K562 (cell line): ENCODE measurements around the gene GJA4. TPM values are rescaled to one million over a fixed set of nuclear protein-coding genes. Genes with fewer than 3 reads are reported as not detected.

Experiments used
- ARID3A ChIP-seq: IDR thresholded peaks from 2 replicates; pipeline ENCODE4 v1.6.1; 2012; ENCODE audit warnings: low read depth, low read length, improper control_type of control experiment, borderline replicate concordance
- CBFA2T3 ChIP-seq: fragments of 450-650 bp; IDR thresholded peaks from 2 replicates; pipeline ENCODE4 v1.6.1; 2017
- DLX4 ChIP-seq: fragments of 250-450 bp; sonication (Bioruptor Pico); IDR thresholded peaks from 2 replicates; pipeline ENCODE4 v1.6.1; 2021; ENCODE audit warnings: mild to moderate bottlenecking
- E2F3 ChIP-seq: fragments of 250-450 bp; sonication (Bioruptor Pico); IDR thresholded peaks from 2 replicates; pipeline ENCODE4 v1.4.0; 2020; ENCODE audit warnings: mild to moderate bottlenecking
- FOS ChIP-seq: IDR thresholded peaks from 3 replicates; pipeline ENCODE4 v1.6.1; 2011; ENCODE audit not compliant: insufficient read length; ENCODE audit errors: extremely low read depth
- FOXO4 ChIP-seq: fragments of 450-650 bp; formaldehyde crosslinking; IDR thresholded peaks from 2 replicates; pipeline ENCODE4 v1.4.0; 2020; ENCODE audit warnings: mild to moderate bottlenecking, moderate library complexity
- GABPA ChIP-seq: fragments of 200-800 bp; sonication (Bioruptor generic); conservative IDR thresholded peaks from 2 replicates; pipeline ENCODE4 v1.6.1; 2016; ENCODE audit warnings: low read depth, missing genetic modification characterization, missing compliant biosample characterization
- KAT8 ChIP-seq: fragments of 450-650 bp; IDR thresholded peaks from 2 replicates; pipeline ENCODE4 v1.6.1; 2016; ENCODE audit warnings: low read depth, mild to moderate bottlenecking
- MEIS2 ChIP-seq: fragments of 450-650 bp; IDR thresholded peaks from 2 replicates; pipeline ENCODE4 v1.6.1; 2014; ENCODE audit warnings: mild to moderate bottlenecking; ENCODE audit not compliant: partially characterized antibody
- NCOA1 ChIP-seq: fragments of 450-650 bp; IDR thresholded peaks from 2 replicates; pipeline ENCODE4 v1.6.1; 2016; ENCODE audit warnings: low read depth
- NFE2 ChIP-seq: IDR thresholded peaks from 2 replicates; pipeline ENCODE4 v1.6.1; 2014; ENCODE audit warnings: antibody characterized with exemption, low read depth
- NR2C1 ChIP-seq, 2 experiments: fragments of 450-650 bp; IDR thresholded peaks; 2 replicates each; pipeline ENCODE4 v1.6.1; 2017; ENCODE audit warnings: mild to moderate bottlenecking in 2 of 2, antibody characterized with exemption in 1 of 2, inconsistent platforms in 1 of 2, missing compliant biosample characterization in 1 of 2, missing genetic modification characterization in 1 of 2
- PML ChIP-seq: IDR thresholded peaks from 2 replicates; pipeline ENCODE4 v1.6.1; 2012; ENCODE audit warnings: low read length, inconsistent platforms
- SMAD4 ChIP-seq: fragments of 250-450 bp; sonication (Bioruptor Pico); conservative IDR thresholded peaks from 2 replicates; pipeline ENCODE4 v1.8.0; 2021; ENCODE audit warnings: inconsistent platforms, mild to moderate bottlenecking, moderate library complexity
- SMARCC2 ChIP-seq: fragments of 450-650 bp; IDR thresholded peaks from 2 replicates; pipeline ENCODE4 v1.6.1; 2017; ENCODE audit warnings: antibody characterized with exemption, moderate library complexity, mild to moderate bottlenecking, low read depth
- SNIP1 ChIP-seq: fragments of 450-650 bp; IDR thresholded peaks from 2 replicates; pipeline ENCODE4 v1.7.1; 2017; ENCODE audit warnings: low read depth, mild to moderate bottlenecking
- SP1 ChIP-seq: sonication (generic); formaldehyde crosslinking; IDR thresholded peaks from 2 replicates; pipeline ENCODE4 v1.8.1; 2022; ENCODE audit warnings: mild to moderate bottlenecking, missing genetic modification reagents
- TCFL5 ChIP-seq: fragments of 250-450 bp; sonication (Bioruptor Pico); conservative IDR thresholded peaks from 2 replicates; pipeline ENCODE4 v1.6.1; 2021; ENCODE audit warnings: mild to moderate bottlenecking, moderate library complexity, matching md5 sums
- THRB ChIP-seq: fragments of 450-650 bp; formaldehyde crosslinking; conservative IDR thresholded peaks from 2 replicates; pipeline ENCODE4 v1.4.0; 2022; ENCODE audit warnings: mild to moderate bottlenecking, missing genetic modification characterization
- TRIM28 ChIP-seq: fragments of 450-650 bp; IDR thresholded peaks from 2 replicates; pipeline ENCODE4 v1.6.1; 2017
- U2AF2 ChIP-seq: fragments of 200-400 bp; formaldehyde crosslinking; optimal IDR thresholded peaks from 2 replicates; pipeline ENCODE3; 2017; ENCODE audit warnings: low read depth, mild to moderate bottlenecking, low read length
- ZBED1 ChIP-seq: IDR thresholded peaks from 2 replicates; pipeline ENCODE4 v1.6.1; 2014
- ZNF134 ChIP-seq: fragments of 250-450 bp; sonication (Bioruptor Pico); conservative IDR thresholded peaks from 2 replicates; pipeline ENCODE4 v1.4.0; 2020
- ZNF583 ChIP-seq: fragments of 250-450 bp; sonication (Bioruptor Pico); IDR thresholded peaks from 2 replicates; pipeline ENCODE4 v1.4.0; 2020
- ZNF668 ChIP-seq: fragments of 250-450 bp; sonication (Bioruptor Pico); IDR thresholded peaks from 2 replicates; pipeline ENCODE4 v1.8.0; 2022; ENCODE audit warnings: mild to moderate bottlenecking, inconsistent platforms
- polyA plus RNA-seq, 8 experiments: library from polyadenylated mRNA; depleted of rRNA in 4 of 8; stranded (reverse) in 5 of 8; unstranded in 3 of 8; fragments of >200 nt; fragmentation: Nextera tagmentation in 2 of 8; fragmentation: Illumina TruSeq in 1 of 8; extraction: Ambion mirVana in 2 of 8; extraction: Trizol in 1 of 8; gene quantifications; 2 replicates each; pipeline versions ENCODE4 v1.2.1 to v1.2.3, GENCODE V29; 2011 to 2014; ENCODE audit warnings: inconsistent platforms in 1 of 8, missing spikeins in 1 of 8
- total RNA-seq, 7 experiments: library from RNA; depleted of rRNA in 6 of 7; stranded (reverse); fragments of >200 nt in 6 of 7; fragmentation: Illumina TruSeq in 2 of 7; extraction: Trizol in 2 of 7; gene quantifications; 2 replicates each; pipeline versions ENCODE4 v1.2.1 to v1.2.3, GENCODE V29; 2011 to 2021; ENCODE audit warnings: low replicate concordance in 1 of 7

Gene GJA4
- total and polyA plus RNA-seq, 9 of the 15 experiments (the other 6 are each of a cell fraction or from before 2014, with no cell fraction given), result 0.16 to 0.24 TPM; not detected in 7

GRCh38 chr1:34843392-34844251 is 50.8 kb downstream of the GJA4 start (continued):
- TF ChIP-seq ARID3A (no peak), FOS (no peak), SP1 (CRISPR knock-in tag) (peak; percentile 21; the same call in 1 of the 2 replicates), SMARCC2 (peak; percentile 82), TRIM28 (peak; percentile 27; the same call in 1 of the 2 replicates), GABPA (peak; percentile 63), KAT8 (no peak), ZNF134 (CRISPR knock-in tag) (0 out of 2 replicates have a peak, but pooled peaks have one; percentile 31), NFE2 (0 out of 2 replicates have a peak, but pooled peaks have one; percentile 31), ZNF668 (CRISPR knock-in tag) (peak; percentile 91; the same call in 1 of the 2 replicates), U2AF2 (no peak), THRB (CRISPR knock-in tag) (0 out of 2 replicates have a peak, but pooled peaks have one; percentile 4), NR2C1 (IDR thresholded peaks at IDR 0.05) (no peak; the same call in 1 of the 2 replicates), NR2C1 (tag; IDR thresholded peaks at IDR 0.05) (peak; percentile 65; the same call in 1 of the 2 replicates), MEIS2 (peak; percentile 60), SNIP1 (0 out of 2 replicates have a peak, but pooled peaks have one; percentile 20), ZNF583 (0 out of 2 replicates have a peak, but pooled peaks have one; percentile 48), TCFL5 (CRISPR knock-in tag) (peak; percentile 62; the same call in 1 of the 2 replicates), DLX4 (CRISPR knock-in tag) (no peak), CBFA2T3 (peak; percentile 100), ZBED1 (peak; percentile 66), NCOA1 (peak; percentile 79; the same call in 1 of the 2 replicates), FOXO4 (CRISPR knock-in tag) (peak; percentile 84; the same call in 1 of the 2 replicates), SMAD4 (peak; percentile 98), E2F3 (CRISPR knock-in tag) (0 out of 2 replicates have a peak, but pooled peaks have one; percentile 22), PML (peak; percentile 96)
